ACC112 (cell line): Measurements from ENCODE around the gene ANO1.

Experiments used
- H2AFZ ChIP-seq: fragments of 200-600 bp; sonication (generic); one replicate; pipeline ENCODE4 v1.6.0; 2017; ENCODE audit warnings: antibody characterized with exemption, low read length; ENCODE audit not compliant: unreplicated experiment
- H3K27ac ChIP-seq: fragments of 200-600 bp; sonication (generic); 2 replicates; pipeline ENCODE4 v1.5.1; 2014; ENCODE audit warnings: low read depth, mild to moderate bottlenecking, antibody characterized with exemption, low read length, moderate library complexity
- H3K27me3 ChIP-seq: fragments of 200-600 bp; sonication (generic); 2 replicates; pipeline ENCODE4 v1.6.1; 2014; ENCODE audit warnings: mild to moderate bottlenecking, antibody characterized with exemption, low read length, moderate library complexity, mixed read lengths; ENCODE audit not compliant: insufficient read depth
- H3K36me3 ChIP-seq: fragments of 200-600 bp; sonication (generic); 2 replicates; pipeline ENCODE4 v1.6.1; 2016; ENCODE audit warnings: mild to moderate bottlenecking, antibody characterized with exemption, low read length, moderate library complexity, mixed read lengths; ENCODE audit not compliant: insufficient read depth
- H3K4me1 ChIP-seq: fragments of 200-600 bp; sonication (generic); one replicate; pipeline ENCODE4 v1.6.1; 2016; ENCODE audit warnings: low read length, mixed read lengths; ENCODE audit not compliant: insufficient read depth, unreplicated experiment, control insufficient read depth
- H3K4me3 ChIP-seq: fragments of 200-600 bp; sonication (generic); 2 replicates; pipeline ENCODE4 v1.5.1; 2014; ENCODE audit warnings: mild to moderate bottlenecking, low read depth, low read length
- H3K79me2 ChIP-seq: fragments of 200-600 bp; sonication (generic); one replicate; pipeline ENCODE4 v1.6.0; 2016; ENCODE audit warnings: low read length; ENCODE audit not compliant: control insufficient read depth, unreplicated experiment, insufficient read depth

ANO1 gene

DNA sequence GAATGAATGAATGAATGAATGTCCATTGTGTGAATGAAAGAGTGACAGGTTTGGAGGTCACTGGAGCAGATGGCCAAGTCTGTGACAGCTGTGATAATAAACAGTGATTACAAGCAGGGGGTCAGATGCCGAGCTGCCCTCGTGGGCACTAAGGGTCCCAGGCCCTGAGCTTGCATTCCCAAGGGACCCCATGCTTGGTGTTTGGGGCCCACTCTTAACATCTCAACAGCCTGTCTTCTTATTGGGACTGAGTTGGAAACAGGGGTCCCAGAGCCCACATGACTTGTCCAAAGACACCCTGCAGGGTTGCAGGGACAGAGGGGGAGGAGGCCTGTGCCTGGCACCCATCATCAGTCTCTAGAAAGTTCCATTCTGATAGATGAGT is 12.0 kb upstream of the ANO1 start:
- H3K27me3 ChIP-seq: peaks cover 45% of the 10 kb centered on the region

DNA sequence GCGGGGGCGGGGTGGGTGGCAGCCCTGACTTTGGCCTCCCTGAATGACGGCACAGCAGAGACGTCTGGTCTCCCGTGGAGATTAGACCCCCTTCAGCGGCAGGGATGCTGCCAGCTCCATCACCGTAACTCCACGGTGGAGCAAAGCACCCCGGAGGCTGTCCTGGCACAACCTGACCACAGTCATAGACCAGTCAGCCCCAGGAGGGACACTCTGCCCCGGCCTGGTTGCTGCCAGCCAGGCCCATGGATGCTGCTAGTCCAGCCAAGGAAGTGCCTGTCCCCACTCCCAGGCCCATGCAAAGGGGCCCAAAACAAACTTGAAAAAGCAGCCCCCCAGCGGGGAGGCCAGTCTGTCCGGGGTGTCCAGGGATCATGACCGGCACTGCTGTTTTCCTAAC is 11.5 kb upstream of the ANO1 start:
- Histone ChIP-seq H3K4me1 (no peaks in the 10 kb centered on the region), H3K27me3 (peaks cover 43% of the 10 kb centered on the region), H3K4me3 (no peak overlapping the region), H3K27ac (no peak overlapping the region), H3K36me3 (no peaks in the 10 kb centered on the region), H3K79me2 (no peaks in the 10 kb centered on the region), H2AFZ (no peak overlapping the region)

More for the DNA sequence above, 12.0 kb upstream of the ANO1 start:
- Histone ChIP-seq H3K36me3 (no peaks in the 10 kb centered on the region), H3K4me1 (no peaks in the 10 kb centered on the region), H3K27ac (no peak overlapping the region), H2AFZ (no peak overlapping the region), H3K79me2 (no peaks in the 10 kb centered on the region), H3K4me3 (no peak overlapping the region)

DNA sequence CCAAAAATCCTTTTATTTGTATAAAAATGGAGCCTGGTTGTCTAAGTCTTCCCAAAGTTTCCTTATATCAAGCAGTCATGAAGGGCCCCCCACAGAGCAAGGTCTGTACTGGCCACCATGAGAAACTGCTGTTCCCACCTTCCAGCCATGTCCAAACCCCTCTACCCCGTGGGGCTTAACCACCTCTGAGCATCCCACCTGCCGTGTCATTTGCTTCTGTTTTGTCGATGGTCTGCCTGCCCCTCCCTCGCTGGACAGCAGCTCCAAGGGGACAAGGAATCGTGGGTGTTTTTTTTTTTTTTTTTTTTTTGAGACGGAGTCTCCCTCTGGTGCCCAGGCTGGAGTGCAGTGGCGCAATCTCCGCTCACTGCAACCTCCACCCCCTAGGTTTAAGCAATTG is 11.1 kb upstream of the ANO1 start:
- Histone ChIP-seq H3K36me3 (no peaks in the 10 kb centered on the region), H3K27ac (no peak overlapping the region), H3K4me3 (no peak overlapping the region), H3K4me1 (no peaks in the 10 kb centered on the region), H2AFZ (no peak overlapping the region), H3K27me3 (peaks cover 44% of the 10 kb centered on the region), H3K79me2 (no peaks in the 10 kb centered on the region)

GRCh38 chr11:70067591-70068341 is 10.4 kb upstream of the ANO1 start:
- Histone ChIP-seq H3K79me2 (no peaks in the 10 kb centered on the region), H3K4me3 (no peak overlapping the region), H3K4me1 (no peaks in the 10 kb centered on the region), H3K36me3 (no peaks in the 10 kb centered on the region), H3K27me3 (peaks cover 46% of the 10 kb centered on the region), H2AFZ (no peak overlapping the region), H3K27ac (no peak overlapping the region)

GRCh38 chr11:70068345-70068744 is 9.8 kb upstream of the ANO1 start:
- Histone ChIP-seq H3K4me3 (no peak overlapping the region), H3K79me2 (no peaks in the 10 kb centered on the region), H3K27ac (no peak overlapping the region), H3K36me3 (no peaks in the 10 kb centered on the region), H3K4me1 (no peaks in the 10 kb centered on the region), H3K27me3 (peaks cover 52% of the 10 kb centered on the region), H2AFZ (no peak overlapping the region)

- H3K27me3 ChIP-seq: peaks cover 55% of the 10 kb centered on the region
- no peaks in the 10 kb centered on the region for H3K79me2 ChIP-seq
Measured at GRCh38 chr11:70068950-70069349, 9.2 kb upstream of the ANO1 start.

DNA sequence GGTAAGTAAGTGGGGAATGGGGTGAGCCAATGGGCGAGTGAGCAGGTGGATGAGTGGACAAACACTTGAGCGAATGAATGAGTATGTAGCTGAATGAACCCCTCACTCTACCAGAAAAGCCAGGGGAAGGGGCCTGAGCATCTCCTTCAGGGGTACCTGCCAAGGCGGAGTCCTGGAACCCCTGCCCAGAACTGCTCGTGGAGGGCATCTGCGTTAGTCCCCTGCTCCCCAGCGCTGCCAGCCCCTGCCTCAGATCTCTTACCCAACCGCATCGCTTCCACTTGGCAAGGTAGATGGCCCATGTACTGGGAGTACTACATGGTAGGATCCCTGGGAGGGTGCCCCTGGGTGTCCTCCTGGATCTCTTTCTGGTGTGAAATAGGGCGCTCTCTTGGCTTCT is 7.4 kb upstream of the ANO1 start:
- no peaks in the 10 kb centered on the region for H3K79me2 ChIP-seq
- no peaks in the 10 kb centered on the region for H3K36me3 ChIP-seq
- H3K4me1 ChIP-seq: no peaks in the 10 kb centered on the region
- H3K4me3 ChIP-seq: no peak overlapping the region
- no peak overlapping the region for H3K27ac ChIP-seq
- no peak overlapping the region for H2AFZ ChIP-seq
- peaks cover 64% of the 10 kb centered on the region for H3K27me3 ChIP-seq

More at GRCh38 chr11:70068950-70069349, 9.2 kb upstream of the ANO1 start:
- no peaks in the 10 kb centered on the region for H3K36me3 ChIP-seq
- H2AFZ ChIP-seq: no peak overlapping the region
- no peak overlapping the region for H3K27ac ChIP-seq
- no peak overlapping the region for H3K4me3 ChIP-seq
- no peaks in the 10 kb centered on the region for H3K4me1 ChIP-seq

- Histone ChIP-seq H3K27ac (no peak overlapping the region), H3K4me1 (no peaks in the 10 kb centered on the region), H3K79me2 (no peaks in the 10 kb centered on the region), H3K36me3 (no peaks in the 10 kb centered on the region), H2AFZ (no peak overlapping the region), H3K4me3 (no peak overlapping the region), H3K27me3 (peaks cover 76% of the 10 kb centered on the region)
Measured at GRCh38 chr11:70071996-70072395, 6.1 kb upstream of the ANO1 start.

DNA sequence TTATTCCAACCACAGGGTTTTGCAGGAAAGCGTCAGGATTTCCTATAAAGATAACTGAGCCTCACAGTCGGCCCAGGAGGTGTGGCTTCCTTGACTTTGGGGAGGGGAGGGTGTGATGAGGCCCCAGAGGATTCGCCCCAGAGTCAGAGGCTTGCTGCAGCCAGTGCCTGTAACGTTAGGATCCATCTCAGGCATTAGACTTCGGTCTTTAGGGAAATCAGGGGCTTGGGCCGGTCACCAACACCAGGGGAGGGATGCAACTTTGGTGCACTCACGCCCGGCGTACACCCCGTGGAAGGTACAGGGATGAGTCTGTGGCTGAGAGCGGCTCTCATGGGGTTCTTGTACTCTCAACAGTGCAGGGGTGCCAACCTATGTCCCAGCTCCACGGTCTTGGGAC is 5.7 kb upstream of the ANO1 start:
- H2AFZ ChIP-seq: no peak overlapping the region
- peaks cover 81% of the 10 kb centered on the region for H3K27me3 ChIP-seq
- no peak overlapping the region for H3K4me3 ChIP-seq
- no peak overlapping the region for H3K27ac ChIP-seq
- no peaks in the 10 kb centered on the region for H3K4me1 ChIP-seq
- no peaks in the 10 kb centered on the region for H3K79me2 ChIP-seq
- no peaks in the 10 kb centered on the region for H3K36me3 ChIP-seq

DNA sequence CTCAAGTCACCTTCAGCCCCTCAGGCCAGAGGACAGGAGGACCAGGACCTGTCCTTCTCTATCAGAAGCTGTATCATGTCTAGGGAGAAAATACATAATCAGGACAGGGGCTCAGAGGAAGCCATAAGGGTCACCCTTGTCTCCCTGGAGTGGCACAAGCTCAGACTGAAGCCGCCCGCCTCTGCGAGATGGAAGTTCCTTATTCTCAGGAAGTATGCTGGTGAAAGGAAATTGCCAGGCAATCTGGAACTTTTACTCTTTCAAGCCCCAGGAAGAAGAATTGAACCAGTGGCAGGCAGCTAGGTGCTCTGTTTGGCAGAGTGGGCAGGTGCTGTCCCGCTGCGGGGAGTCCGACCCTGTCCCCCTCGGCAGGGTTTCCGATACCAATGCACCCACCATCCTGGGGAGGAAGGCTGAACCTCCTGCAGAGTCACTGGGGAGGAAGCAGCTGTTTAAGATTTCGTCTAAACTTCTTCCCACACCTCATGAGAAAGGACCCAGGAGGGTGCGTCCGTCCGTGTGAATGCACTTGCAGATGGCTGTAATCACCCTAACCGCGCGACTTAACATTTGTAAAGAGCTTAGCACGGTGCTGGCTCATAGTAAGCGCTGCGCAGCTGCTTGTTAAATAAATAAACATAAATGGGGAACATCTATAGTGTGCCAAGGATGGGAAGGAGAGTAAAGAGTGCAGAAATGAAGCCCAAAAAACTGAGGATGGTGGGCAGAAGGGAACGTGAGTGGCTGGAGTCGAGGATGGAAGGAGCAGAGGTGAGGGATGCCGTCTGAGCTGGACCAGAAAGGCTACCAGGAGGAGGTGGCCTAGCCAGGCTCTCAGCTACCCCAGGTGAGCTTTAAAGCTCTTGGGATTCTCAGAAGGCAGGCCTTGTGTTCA is 5.0 kb upstream of the ANO1 start:
- H3K4me1 ChIP-seq: no peaks in the 10 kb centered on the region
- peaks cover 81% of the 10 kb centered on the region for H3K27me3 ChIP-seq
- H3K4me3 ChIP-seq: no peak overlapping the region
- no peak overlapping the region for H2AFZ ChIP-seq
- H3K36me3 ChIP-seq: no peaks in the 10 kb centered on the region
- no peaks in the 10 kb centered on the region for H3K79me2 ChIP-seq
- no peak overlapping the region for H3K27ac ChIP-seq
